ENCODE results near the gene LRIT2. TPM values are rescaled to one million over a fixed set of nuclear protein-coding genes. Genes with fewer than 3 reads are reported as not detected.

LRIT2 gene
- total RNA-seq, 1 experiment from 2014 or later: not detected

Other genes starting within 250 kb of the LRIT2 start
- gene GHITM, start 86.0 kb downstream of the LRIT2 start, total RNA-seq (2022): 103 and 107 TPM in 2 replicates
- gene GPR15LG, start 51.7 kb downstream of the LRIT2 start, total RNA-seq (2022): not detected in 2 replicates
- gene CDHR1, start 31.0 kb downstream of the LRIT2 start, total RNA-seq (2022): not detected in 2 replicates
- gene LRIT1, start 16.0 kb upstream of the LRIT2 start, total RNA-seq (2022): not detected in 2 replicates
- gene RGR, start 19.5 kb upstream of the LRIT2 start, total RNA-seq (2022): not detected in 2 replicates
- gene CCSER2, start 103.0 kb upstream of the LRIT2 start, total RNA-seq (2022): 20.6 and 27.8 TPM in 2 replicates

All from Calu3 (cell line).